ENCODE data around the gene GRIN2A. TPM values are rescaled to one million over a fixed set of nuclear protein-coding genes. Genes with fewer than 3 reads are reported as not detected.

The GRIN2A gene
- total RNA-seq, 1 experiment from 2014 or later, result 34.6 TPM

DNA sequence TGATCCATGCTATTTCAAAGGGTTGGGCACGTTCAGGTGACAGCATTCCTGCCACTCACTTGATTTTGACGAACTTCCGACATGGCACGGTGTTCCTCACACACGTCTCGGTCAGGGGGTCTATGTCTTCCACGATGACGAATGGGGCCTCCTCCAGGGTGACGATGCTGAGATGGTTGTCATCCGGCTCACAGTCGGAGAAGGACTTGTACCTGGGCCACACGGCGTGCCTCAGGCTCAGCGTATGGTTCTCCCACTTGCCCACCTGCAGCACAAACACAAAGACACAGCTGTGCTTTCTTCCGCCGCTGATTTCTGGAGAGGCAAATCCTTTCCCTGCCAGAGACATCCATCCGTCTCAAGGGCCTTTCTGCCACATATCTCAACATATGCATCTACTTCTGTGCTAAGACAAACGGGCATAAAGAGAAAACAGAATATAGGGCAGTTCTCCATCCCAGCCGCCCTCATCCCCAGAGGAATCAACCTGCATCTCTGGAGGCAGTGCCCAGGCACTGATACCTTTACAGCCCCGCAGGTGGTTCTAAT is 332.5 kb downstream of the GRIN2A start:
- H3K36me3 Mint-ChIP-seq (ENCODE audit: insufficient read depth, unreplicated experiment), result peaks cover 22% of the 10 kb centered on the region
- DNase-seq, result no peak
- intact Hi-C loops (cut with micrococcal nuclease; ENCODE audit: unreplicated experiment), result loop anchor here (5.0 to 10.0 kb wide), 3 partner anchors 195 to 333 kb away; partner anchors contain the start of gene GRIN2A
- peaks cover 26% of the 10 kb centered on the region for H3K4me1 Mint-ChIP-seq (ENCODE audit: low read depth, unreplicated experiment)
- BruUV-seq (replicated peaks), result no TSS peak
- CTCF ChIA-PET, result no interaction called here
- TF ChIP-seq, protein P1, sequence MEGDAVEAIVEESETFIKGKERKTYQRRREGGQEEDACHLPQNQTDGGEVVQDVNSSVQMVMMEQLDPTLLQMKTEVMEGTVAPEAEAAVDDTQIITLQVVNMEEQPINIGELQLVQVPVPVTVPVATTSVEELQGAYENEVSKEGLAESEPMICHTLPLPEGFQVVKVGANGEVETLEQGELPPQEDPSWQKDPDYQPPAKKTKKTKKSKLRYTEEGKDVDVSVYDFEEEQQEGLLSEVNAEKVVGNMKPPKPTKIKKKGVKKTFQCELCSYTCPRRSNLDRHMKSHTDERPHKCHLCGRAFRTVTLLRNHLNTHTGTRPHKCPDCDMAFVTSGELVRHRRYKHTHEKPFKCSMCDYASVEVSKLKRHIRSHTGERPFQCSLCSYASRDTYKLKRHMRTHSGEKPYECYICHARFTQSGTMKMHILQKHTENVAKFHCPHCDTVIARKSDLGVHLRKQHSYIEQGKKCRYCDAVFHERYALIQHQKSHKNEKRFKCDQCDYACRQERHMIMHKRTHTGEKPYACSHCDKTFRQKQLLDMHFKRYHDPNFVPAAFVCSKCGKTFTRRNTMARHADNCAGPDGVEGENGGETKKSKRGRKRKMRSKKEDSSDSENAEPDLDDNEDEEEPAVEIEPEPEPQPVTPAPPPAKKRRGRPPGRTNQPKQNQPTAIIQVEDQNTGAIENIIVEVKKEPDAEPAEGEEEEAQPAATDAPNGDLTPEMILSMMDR (IDR thresholded peaks at IDR 0.05; ENCODE audit: unreplicated experiment), result no peak
- H3K27me3 Mint-ChIP-seq (ENCODE audit: unreplicated experiment), result no peaks in the 10 kb centered on the region
- H3K4me3 Mint-ChIP-seq (ENCODE audit: low read depth, unreplicated experiment), result no peak overlapping the region
- H3K27ac Mint-ChIP-seq (ENCODE audit: unreplicated experiment), result no peak overlapping the region
- H3K9me3 Mint-ChIP-seq (ENCODE audit: low read depth, unreplicated experiment), result peaks cover 3% of the 10 kb centered on the region

GRCh38 chr16:9847146-9847545 is 335.1 kb downstream of the GRIN2A start:
- intact Hi-C loops (cut with micrococcal nuclease; ENCODE audit: unreplicated experiment), result loop anchor here (2.0 to 10.0 kb wide), 4 partner anchors 198 to 335 kb away; partner anchors contain the start of gene GRIN2A
- H3K36me3 Mint-ChIP-seq (ENCODE audit: insufficient read depth, unreplicated experiment), result peaks cover 36% of the 10 kb centered on the region
- CTCF ChIA-PET, result interaction anchor here (1.0 to 2.2 kb wide), 4 partner anchors 73 to 199 kb away, joined by 3 to 8 read pairs (median 3); no protein-coding TSS in a partner anchor
- no peaks in the 10 kb centered on the region for H3K27me3 Mint-ChIP-seq (ENCODE audit: unreplicated experiment)
- TF ChIP-seq, protein P1 (IDR thresholded peaks at IDR 0.05; ENCODE audit: unreplicated experiment), result no peak
- peak overlapping the region; percentile 48 for H3K4me3 Mint-ChIP-seq (ENCODE audit: low read depth, unreplicated experiment)
- no TSS peak for BruUV-seq (replicated peaks)
- H3K9me3 Mint-ChIP-seq (ENCODE audit: low read depth, unreplicated experiment), result peaks cover 4% of the 10 kb centered on the region
- DNase-seq, result no peak
- peaks cover 51% of the 10 kb centered on the region for H3K4me1 Mint-ChIP-seq (ENCODE audit: low read depth, unreplicated experiment)
- H3K27ac Mint-ChIP-seq (ENCODE audit: unreplicated experiment), result peak overlapping the region; percentile 99

GRCh38 chr16:9846362-9847099 is 335.7 kb downstream of the GRIN2A start:
- Mint-ChIP-seq H3K36me3 (ENCODE audit: insufficient read depth, unreplicated experiment) (peaks cover 36% of the 10 kb centered on the region), H3K27me3 (ENCODE audit: unreplicated experiment) (no peaks in the 10 kb centered on the region), H3K4me3 (ENCODE audit: low read depth, unreplicated experiment) (peak overlapping the region; percentile 48), H3K9me3 (ENCODE audit: low read depth, unreplicated experiment) (peaks cover 4% of the 10 kb centered on the region), H3K27ac (ENCODE audit: unreplicated experiment) (peak overlapping the region; percentile 99), H3K4me1 (ENCODE audit: low read depth, unreplicated experiment) (peaks cover 51% of the 10 kb centered on the region)
- TF ChIP-seq, protein P1 (IDR thresholded peaks at IDR 0.05; ENCODE audit: unreplicated experiment), result no peak
- TSS peak; percentile 94 for BruUV-seq (replicated peaks)
- peak; percentile 23 for DNase-seq
- intact Hi-C loops (cut with micrococcal nuclease; ENCODE audit: unreplicated experiment), result loop anchor here (1.0 to 10.0 kb wide), 5 partner anchors 181 to 336 kb away; partner anchors contain the start of gene GRIN2A
- CTCF ChIA-PET, result interaction anchor here (0.8 to 2.2 kb wide), 5 partner anchors 74 to 336 kb away, joined by 3 to 8 read pairs (median 3); partner anchors contain the start of gene GRIN2A

GRCh38 chr16:9845661-9846361 is 336.4 kb downstream of the GRIN2A start:
- DNase-seq, result peak; percentile 72
- CTCF ChIA-PET, result interaction anchor here (0.7 to 2.2 kb wide), 10 partner anchors 26 to 813 kb away, joined by 3 to 11 read pairs (median 3); partner anchors contain the start of gene GRIN2A
- H3K27ac Mint-ChIP-seq (ENCODE audit: unreplicated experiment), result peak overlapping the region; percentile 99
- BruUV-seq (replicated peaks), result no TSS peak
- peak overlapping the region; percentile 48 for H3K4me3 Mint-ChIP-seq (ENCODE audit: low read depth, unreplicated experiment)
- peaks cover 36% of the 10 kb centered on the region for H3K36me3 Mint-ChIP-seq (ENCODE audit: insufficient read depth, unreplicated experiment)
- no peaks in the 10 kb centered on the region for H3K27me3 Mint-ChIP-seq (ENCODE audit: unreplicated experiment)
- H3K4me1 Mint-ChIP-seq (ENCODE audit: low read depth, unreplicated experiment), result peaks cover 51% of the 10 kb centered on the region
- TF ChIP-seq, protein P1 (IDR thresholded peaks at IDR 0.05; ENCODE audit: unreplicated experiment), result no peak
- intact Hi-C loops (cut with micrococcal nuclease; ENCODE audit: unreplicated experiment), result loop anchor here (1.0 to 10.0 kb wide), 7 partner anchors 49 to 336 kb away; partner anchors contain the start of gene GRIN2A
- peaks cover 4% of the 10 kb centered on the region for H3K9me3 Mint-ChIP-seq (ENCODE audit: low read depth, unreplicated experiment)
